Measurements from ENCODE around the gene KRTDAP. TPM values are rescaled to one million over a fixed set of nuclear protein-coding genes. Genes with fewer than 3 reads are reported as not detected.
"Not testable (repeated sequence)": the region's sequence is repeated elsewhere in the genome, so short reads cannot be mapped to it uniquely, and the experiment has no call there.

The KRTDAP gene
- total and polyA plus RNA-seq, 8 donors = 0.98 to 2.2 (median 1.8) TPM; not detected in 2

GRCh38 chr19:35462476-35462953, 27.7 kb downstream of the KRTDAP start:
- Histone ChIP-seq H3K27me3 (no peaks in the 10 kb centered on the region), H3K36me3 (no peaks in the 10 kb centered on the region), H3K4me3 (no peak overlapping the region), H3K27ac (peak overlapping the region in 1 of 2 donors; percentile 65), H3K9me3 (no peaks in the 10 kb centered on the region), H3K4me1 (peaks cover 15 to 69% of the 10 kb centered on the region in 2 donors)
- no peak for DNase-seq
- no peak for TF ChIP-seq CTCF (IDR thresholded peaks at IDR 0.05)
- intact Hi-C loops (cut with DNase I) = loop anchor here in 1 of 2 donors (10.0 kb wide), 1 partner anchor 108 kb away; the partner anchor contains the start of gene FFAR3
- ATAC-seq = peak; percentile 48

GRCh38 chr19:35461788-35462187, 28.5 kb downstream of the KRTDAP start:
- DNase-seq, ATAC-seq, H3K27me3 ChIP-seq, H3K36me3 ChIP-seq, H3K4me3 ChIP-seq, H3K9me3 ChIP-seq: not testable (repeated sequence)
- intact Hi-C loops (cut with DNase I) = loop anchor here in 1 of 2 donors (10.0 kb wide), 1 partner anchor 107 kb away; the partner anchor contains the start of gene FFAR3
- Histone ChIP-seq H3K27ac (peak overlapping the region in 1 of 2 donors; percentile 79), H3K4me1 (peaks cover 15 to 65% of the 10 kb centered on the region in 2 donors)

- intact Hi-C loops (cut with DNase I) = loop anchor here in 1 of 2 donors (10.0 kb wide), 1 partner anchor 106 kb away; the partner anchor contains the start of gene FFAR3
- DNase-seq = peak in 1 of 4 donors; percentile 44
- no peaks in the 10 kb centered on the region for H3K9me3 ChIP-seq
- H3K27me3 ChIP-seq = no peaks in the 10 kb centered on the region
- TF ChIP-seq CTCF (IDR thresholded peaks at IDR 0.05) = no peak
- no peaks in the 10 kb centered on the region for H3K36me3 ChIP-seq
- H3K27ac ChIP-seq = peak overlapping the region in 1 of 2 donors; percentile 79
- H3K4me3 ChIP-seq = no peak overlapping the region
- H3K4me1 ChIP-seq = peaks cover 15 to 65% of the 10 kb centered on the region in 2 donors
- peak; percentile 18 for ATAC-seq
Measured at GRCh38 chr19:35461060-35461459, 29.2 kb downstream of the KRTDAP start.

GRCh38 chr19:35460608-35461007, 29.7 kb downstream of the KRTDAP start:
- no peaks in the 10 kb centered on the region for H3K27me3 ChIP-seq
- ATAC-seq (no peak), DNase-seq (no peak)
- no peaks in the 10 kb centered on the region for H3K36me3 ChIP-seq
- H3K9me3 ChIP-seq = no peaks in the 10 kb centered on the region
- peak overlapping the region in 1 of 2 donors; percentile 79 for H3K27ac ChIP-seq
- peaks cover 15 to 69% of the 10 kb centered on the region in 2 donors for H3K4me1 ChIP-seq
- no peak for TF ChIP-seq CTCF (IDR thresholded peaks at IDR 0.05)
- intact Hi-C loops (cut with DNase I) = loop anchor here in 1 of 2 donors (10.0 kb wide), 1 partner anchor 106 kb away; the partner anchor contains the start of gene FFAR3
- H3K4me3 ChIP-seq = no peak overlapping the region

- ATAC-seq (peak; percentile 50), DNase-seq (peak in 2 of 4 donors; percentile 81 to 92)
- H3K9me3 ChIP-seq = no peaks in the 10 kb centered on the region
- H3K4me3 ChIP-seq = no peak overlapping the region
- intact Hi-C loops (cut with DNase I) = loop anchor here in 1 of 2 donors (10.0 kb wide), 1 partner anchor 105 kb away; the partner anchor contains the start of gene FFAR3
- peaks cover 15 to 79% of the 10 kb centered on the region in 2 donors for H3K4me1 ChIP-seq
- no peaks in the 10 kb centered on the region for H3K27me3 ChIP-seq
- H3K36me3 ChIP-seq = no peaks in the 10 kb centered on the region
- TF ChIP-seq CTCF (IDR thresholded peaks at IDR 0.05) = no peak
- peak overlapping the region in 1 of 2 donors; percentile 79 for H3K27ac ChIP-seq
Measured at GRCh38 chr19:35459414-35460082, 30.7 kb downstream of the KRTDAP start.
